HG03045 (cell line): ENCODE measurements around the gene ZNF234.
"Not testable (repeated sequence)": the region's sequence is repeated elsewhere in the genome, so short reads cannot be mapped to it uniquely, and the experiment has no call there.

Experiments used
- ATAC-seq: cut with Tn5 transposase; IDR thresholded peaks from one replicate; pipeline ENCODE4 v1.9.1; 2021; ENCODE audit warnings: mild to moderate bottlenecking, moderate library complexity; ENCODE audit not compliant: unreplicated experiment

The ZNF234 gene

GRCh38 chr19:44141191-44142058 is at the start of gene ZNF234:
TSS of gene ZNF234 (plus strand) at chr19:44141554. CDS start at chr19:44144633, 3,079 bp downstream.
- peak; percentile 66 for ATAC-seq

- ATAC-seq: no peak
These were observed 49.2 kb upstream of the ZNF234 start for GRCh38 chr19:44092108-44092507.

GRCh38 chr19:44093931-44094765 is 47.2 kb upstream of the ZNF234 start, which contains the start of gene ZNF224:
TSS of gene ZNF224 (plus strand) at chr19:44094361. CDS start at chr19:44097874, 3,513 bp downstream.
- ATAC-seq: peak; percentile 82

GRCh38 chr19:44107751-44108150 is 33.6 kb upstream of the ZNF234 start:
- ATAC-seq: no peak

GRCh38 chr19:44109458-44109857 is 31.9 kb upstream of the ZNF234 start:
- no peak for ATAC-seq

GRCh38 chr19:44111910-44112463 is 29.4 kb upstream of the ZNF234 start:
- no peak for ATAC-seq

GRCh38 chr19:44112802-44113137 is 28.6 kb upstream of the ZNF234 start:
- ATAC-seq: no peak

GRCh38 chr19:44113138-44113783 is 28.1 kb upstream of the ZNF234 start, which contains the start of gene ZNF225:
TSS of gene ZNF225 (plus strand) at chr19:44113399. CDS start at chr19:44115828, 2,429 bp downstream.
- peak; percentile 92 for ATAC-seq

GRCh38 chr19:44113784-44114390 is 27.5 kb upstream of the ZNF234 start:
- ATAC-seq: peak; percentile 10

GRCh38 chr19:44121162-44121561 is 20.2 kb upstream of the ZNF234 start:
- ATAC-seq: not testable (repeated sequence)

GRCh38 chr19:44131955-44132354 is 9.4 kb upstream of the ZNF234 start:
- no peak for ATAC-seq

- ATAC-seq: no peak
These were observed 692 bp downstream of the ZNF234 start for GRCh38 chr19:44142059-44142433.

GRCh38 chr19:44149776-44150175 is 8.4 kb downstream of the ZNF234 start:
- ATAC-seq: no peak

- ATAC-seq: no peak
These were observed 10.1 kb downstream of the ZNF234 start for GRCh38 chr19:44151491-44151890.

- no peak for ATAC-seq
These were observed 15.1 kb downstream of the ZNF234 start for GRCh38 chr19:44156475-44156874.

GRCh38 chr19:44163789-44164188 is 22.4 kb downstream of the ZNF234 start:
- no peak for ATAC-seq

GRCh38 chr19:44164327-44164672 is 22.9 kb downstream of the ZNF234 start:
- peak; percentile 10 for ATAC-seq

- ATAC-seq: peak; percentile 84
These were observed 23.5 kb downstream of the ZNF234 start, which contains the start of gene ZNF226 for GRCh38 chr19:44164673-44165512. TSS of gene ZNF226 (plus strand) at chr19:44165100. CDS start at chr19:44170081, 4,981 bp downstream.

GRCh38 chr19:44170660-44171059 is 29.3 kb downstream of the ZNF234 start:
- not testable (repeated sequence) for ATAC-seq
